ENCODE measurements around the gene HSD11B2.

The HSD11B2 gene

GRCh38 chr16:67435758-67436164, 4.8 kb downstream of the HSD11B2 start:
- DNase-seq (ENCODE audit: low spot score): no peak

GRCh38 chr16:67436640-67437193, 5.8 kb downstream of the HSD11B2 start:
- DNase-seq (ENCODE audit: low spot score): no peak

GRCh38 chr16:67437513-67437912, 6.6 kb downstream of the HSD11B2 start:
- no peak for DNase-seq (ENCODE audit: low spot score)

- DNase-seq (ENCODE audit: low spot score): no peak
These were observed 7.3 kb downstream of the HSD11B2 start for GRCh38 chr16:67438098-67438791.

- DNase-seq (ENCODE audit: low spot score): no peak
These were observed 8.0 kb downstream of the HSD11B2 start for GRCh38 chr16:67438824-67439393.

- peak; percentile 56 for DNase-seq (ENCODE audit: low spot score)
These were observed 10.4 kb downstream of the HSD11B2 start for GRCh38 chr16:67441271-67441753.

- no peak for DNase-seq (ENCODE audit: low spot score)
These were observed 11.0 kb downstream of the HSD11B2 start for GRCh38 chr16:67441907-67442306.

- DNase-seq (ENCODE audit: low spot score): no peak
These were observed 11.8 kb downstream of the HSD11B2 start for GRCh38 chr16:67442581-67443255.

- no peak for DNase-seq (ENCODE audit: low spot score)
These were observed 12.3 kb downstream of the HSD11B2 start for GRCh38 chr16:67443265-67443664.

GRCh38 chr16:67444259-67445125, 13.6 kb downstream of the HSD11B2 start:
- DNase-seq (ENCODE audit: low spot score): no peak

- DNase-seq (ENCODE audit: low spot score): no peak
These were observed 14.2 kb downstream of the HSD11B2 start for GRCh38 chr16:67445126-67445426.

- no peak for DNase-seq (ENCODE audit: low spot score)
These were observed 14.6 kb downstream of the HSD11B2 start for GRCh38 chr16:67445441-67445912.

GRCh38 chr16:67445913-67446907, 15.3 kb downstream of the HSD11B2 start:
- no peak for DNase-seq (ENCODE audit: low spot score)

- no peak for DNase-seq (ENCODE audit: low spot score)
These were observed 16.1 kb downstream of the HSD11B2 start for GRCh38 chr16:67446968-67447507.

- DNase-seq (ENCODE audit: low spot score): peak; percentile 88
These were observed 16.7 kb downstream of the HSD11B2 start for GRCh38 chr16:67447508-67448076.

GRCh38 chr16:67448580-67448979, 17.7 kb downstream of the HSD11B2 start:
- no peak for DNase-seq (ENCODE audit: low spot score)

GRCh38 chr16:67449336-67449735, 18.4 kb downstream of the HSD11B2 start:
- DNase-seq (ENCODE audit: low spot score): peak; percentile 75

GRCh38 chr16:67449739-67450138, 18.8 kb downstream of the HSD11B2 start:
- DNase-seq (ENCODE audit: low spot score): no peak

- DNase-seq (ENCODE audit: low spot score): no peak
These were observed 20.3 kb downstream of the HSD11B2 start for GRCh38 chr16:67451061-67451703.
